HG03565 (cell line): ENCODE results near the gene CDH10.

Experiments used
- ATAC-seq: cut with Tn5 transposase; IDR thresholded peaks from one replicate; pipeline ENCODE4 v1.9.1; 2021; ENCODE audit warnings: mild to moderate bottlenecking, moderate library complexity; ENCODE audit not compliant: unreplicated experiment

The CDH10 gene

DNA sequence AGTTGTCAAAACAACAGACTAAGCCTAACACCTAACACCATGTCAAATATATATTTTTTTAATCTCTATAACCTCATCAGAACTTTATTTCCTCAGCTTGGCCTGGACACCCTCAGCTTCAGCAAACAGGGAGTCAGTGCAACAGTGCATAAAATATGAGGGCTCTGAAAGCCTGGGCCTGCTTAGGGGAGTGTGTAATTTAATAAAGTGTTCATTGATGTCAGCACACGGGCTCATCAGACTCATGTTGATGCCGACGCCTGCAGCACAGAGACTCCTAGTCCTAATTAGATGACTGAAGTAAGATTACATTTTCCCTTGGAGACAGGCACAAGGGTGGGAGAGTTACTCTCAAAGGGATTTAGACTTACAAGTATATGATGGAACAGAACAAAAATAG lies 37.8 kb downstream of the CDH10 start:
- ATAC-seq, result no peak

- no peak for ATAC-seq
Measured at GRCh38 chr5:24602188-24602587, 42.6 kb downstream of the CDH10 start.

DNA sequence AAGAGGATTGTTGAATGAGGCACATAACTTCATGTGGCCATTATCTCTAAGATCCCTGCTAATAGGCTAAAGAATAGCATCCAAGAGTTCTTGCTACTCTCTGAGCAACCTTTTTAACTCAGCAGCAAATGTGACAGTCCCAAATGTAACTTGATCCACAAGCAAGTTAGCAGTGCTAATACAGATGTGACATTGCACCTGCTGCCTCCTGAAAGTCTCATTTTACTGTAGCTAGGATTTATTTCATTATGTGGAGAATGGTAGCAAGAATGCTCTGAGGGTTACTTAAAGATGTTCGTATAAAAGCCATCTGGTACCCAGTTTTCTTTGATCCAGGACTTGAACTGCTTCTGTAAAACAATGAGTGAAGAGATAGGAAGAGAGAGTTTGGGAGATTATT lies 45.8 kb downstream of the CDH10 start:
- no peak for ATAC-seq

- no peak for ATAC-seq
Measured at GRCh38 chr5:24595329-24595728, 49.4 kb downstream of the CDH10 start.

- ATAC-seq, result no peak
Measured at GRCh38 chr5:24591426-24591825, 53.4 kb downstream of the CDH10 start.

DNA sequence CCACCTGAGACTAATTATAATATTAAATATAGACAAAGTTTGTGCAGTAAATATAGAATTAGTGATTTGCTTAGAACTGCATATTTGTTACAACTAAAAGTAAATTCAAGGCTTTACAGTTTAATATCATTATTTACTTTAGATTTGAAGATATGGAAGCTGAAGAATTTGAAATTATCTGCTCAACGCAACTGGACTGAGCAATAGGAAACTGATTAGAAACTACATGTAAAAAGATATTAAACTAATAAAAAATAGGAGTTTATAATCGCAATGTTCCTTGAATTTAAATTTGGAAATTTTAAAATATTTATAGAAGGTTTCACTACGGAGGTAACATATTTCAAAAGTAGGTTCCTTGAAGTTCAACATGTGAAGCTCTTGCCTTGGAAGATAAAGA lies 55.2 kb downstream of the CDH10 start:
- ATAC-seq, result no peak

DNA sequence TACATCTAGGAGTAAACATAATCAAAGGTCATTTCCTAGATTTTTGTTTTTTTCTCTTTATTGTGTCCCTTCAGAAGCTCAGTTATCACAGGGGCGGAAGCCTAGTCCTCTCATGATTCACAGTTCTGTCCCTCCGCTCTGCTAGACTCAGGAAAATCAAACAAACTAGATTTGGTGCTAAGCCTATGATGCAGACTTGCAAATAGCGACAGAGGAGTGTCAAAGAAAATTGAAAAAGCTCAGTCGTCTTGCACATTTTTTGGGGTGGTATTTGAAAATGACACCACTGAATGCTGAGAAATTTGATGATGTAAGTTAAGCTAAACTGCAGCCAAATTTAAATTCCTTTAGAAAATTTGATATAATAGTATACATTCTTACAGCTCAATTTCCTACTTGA lies 59.0 kb downstream of the CDH10 start:
- no peak for ATAC-seq

GRCh38 chr5:24571302-24571701 lies 73.5 kb downstream of the CDH10 start:
- no peak for ATAC-seq

DNA sequence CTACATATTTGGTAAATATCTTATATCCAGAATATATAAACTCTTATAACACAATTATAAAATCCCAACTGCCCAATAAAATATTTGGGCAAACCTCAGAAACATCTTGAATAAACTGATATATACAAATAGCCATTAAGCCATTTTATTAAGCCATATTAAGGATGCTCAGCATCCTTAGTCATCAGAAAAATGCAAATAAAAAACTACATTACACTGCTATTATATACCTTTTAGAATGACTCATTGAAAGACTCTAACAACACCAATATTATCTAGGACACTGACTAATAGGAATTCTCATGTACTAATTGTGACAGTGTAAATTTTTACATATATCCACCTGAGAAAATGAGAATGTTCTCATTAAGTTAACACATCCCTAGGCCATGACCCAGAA lies 77.8 kb downstream of the CDH10 start:
- ATAC-seq, result no peak

GRCh38 chr5:24555229-24555628 lies 89.5 kb downstream of the CDH10 start:
- no peak for ATAC-seq

- no peak for ATAC-seq
Measured at GRCh38 chr5:24547132-24547531, 97.6 kb downstream of the CDH10 start.

- ATAC-seq, result no peak
Measured at GRCh38 chr5:24539613-24540012, 105.2 kb downstream of the CDH10 start.

DNA sequence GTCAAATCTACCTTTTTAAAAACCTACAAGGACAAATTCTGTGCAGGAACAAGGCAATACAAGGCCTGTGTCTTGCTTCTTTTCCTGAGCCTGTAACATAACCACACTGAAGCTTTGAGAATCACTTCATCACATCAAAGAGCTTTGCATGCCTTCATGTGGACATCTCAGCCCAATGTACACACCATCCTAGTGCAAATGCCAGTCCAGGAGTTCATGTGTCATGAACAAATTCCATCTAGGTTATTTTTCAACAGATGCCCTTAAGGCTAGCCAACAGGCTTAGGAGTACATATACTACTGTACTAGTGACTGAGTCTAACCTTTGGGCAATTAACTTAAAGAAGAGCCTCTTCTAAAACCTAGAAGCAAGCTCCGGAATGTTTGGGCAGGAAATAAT lies 106.4 kb downstream of the CDH10 start:
- no peak for ATAC-seq

- ATAC-seq, result no peak
Measured at GRCh38 chr5:24535646-24536045, 109.1 kb downstream of the CDH10 start.

DNA sequence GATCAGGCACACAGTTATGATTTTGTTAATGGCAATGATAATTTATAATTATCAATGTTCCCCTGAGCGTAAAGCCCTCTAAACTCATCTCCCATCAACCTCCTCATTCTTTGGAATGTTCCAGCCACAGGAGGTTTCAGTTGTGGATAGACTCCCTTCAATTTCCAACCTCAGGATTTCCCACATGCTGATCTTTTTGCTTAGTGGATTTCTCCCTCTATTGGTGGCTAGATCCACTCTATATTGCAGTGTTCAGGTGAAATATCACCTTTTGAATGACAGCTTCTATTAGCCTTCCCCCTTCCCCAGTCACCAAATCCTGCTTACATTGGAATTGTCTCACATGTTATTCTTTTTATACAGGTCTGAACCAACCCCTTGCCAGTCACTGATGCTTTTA lies 113.9 kb downstream of the CDH10 start:
- ATAC-seq, result no peak

- no peak for ATAC-seq
Measured at GRCh38 chr5:24525414-24525813, 119.4 kb downstream of the CDH10 start.

DNA sequence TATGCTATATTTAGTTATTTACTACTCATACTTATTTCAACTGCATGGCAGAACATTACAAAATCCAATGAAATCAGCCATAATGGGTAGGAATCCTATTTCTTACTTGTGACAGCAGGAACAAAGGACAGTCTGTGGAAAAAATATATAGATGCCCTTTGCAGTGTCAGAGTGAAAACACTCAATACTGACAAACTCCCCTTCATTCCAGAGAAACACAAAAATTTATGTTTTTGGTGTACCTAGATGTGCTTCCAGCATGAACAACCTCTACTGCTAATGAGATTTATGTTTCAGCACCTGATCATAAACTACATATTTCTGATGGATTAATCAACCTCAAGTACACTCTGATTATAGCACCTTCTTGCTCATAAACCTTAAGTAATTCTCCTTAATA lies 132.4 kb downstream of the CDH10 start:
- no peak for ATAC-seq

DNA sequence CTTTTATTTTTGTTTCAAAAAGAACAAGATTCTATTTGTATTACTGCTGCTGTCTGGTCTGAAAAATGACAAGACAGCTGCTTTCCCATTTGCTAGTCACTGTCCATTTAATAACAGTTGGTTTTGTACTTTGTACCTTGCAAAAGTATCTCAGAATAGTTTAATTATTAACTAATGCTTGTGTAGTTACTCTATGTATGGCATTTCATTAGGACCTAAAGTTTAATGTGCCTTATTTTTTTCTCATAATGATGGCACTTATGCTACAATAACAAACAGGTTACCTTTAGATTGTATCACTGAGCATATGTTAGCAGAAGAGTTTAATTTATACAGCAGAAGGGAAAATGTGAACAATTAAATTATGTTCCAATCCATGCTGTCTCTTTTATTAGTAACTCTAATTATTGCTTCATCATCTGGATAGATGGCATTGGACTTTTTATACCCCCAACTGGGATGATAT lies 134.2 kb downstream of the CDH10 start:
- no peak for ATAC-seq

- no peak for ATAC-seq
Measured at GRCh38 chr5:24509943-24510342, 134.8 kb downstream of the CDH10 start.

- ATAC-seq, result no peak
Measured at GRCh38 chr5:24505258-24505657, 139.5 kb downstream of the CDH10 start.

DNA sequence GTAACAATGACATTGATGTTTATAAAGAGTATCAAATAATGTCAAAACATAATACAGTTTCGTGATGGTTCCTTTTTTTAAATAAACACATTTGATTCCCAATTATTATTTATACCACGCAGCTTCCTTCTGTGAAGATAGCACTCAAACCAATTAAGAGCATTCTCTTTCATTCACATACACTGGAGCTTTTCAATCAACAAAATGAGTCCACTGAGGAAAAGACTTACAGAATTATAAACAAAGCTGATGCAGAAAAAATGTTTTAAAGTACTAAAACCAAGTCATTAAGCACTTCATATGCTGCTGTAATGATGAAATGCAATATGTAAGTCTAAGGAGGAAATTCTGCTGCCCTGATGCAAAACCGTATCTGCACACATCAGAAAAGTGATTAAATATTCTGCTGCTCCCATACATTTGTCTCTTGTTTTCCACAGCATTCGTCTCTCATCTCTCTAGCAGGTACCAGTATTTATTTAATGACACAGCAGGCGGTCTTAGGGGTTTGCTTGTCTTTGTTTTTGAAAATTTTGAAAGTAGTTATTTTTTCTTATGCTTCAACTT lies 147.1 kb downstream of the CDH10 start:
- no peak for ATAC-seq

DNA sequence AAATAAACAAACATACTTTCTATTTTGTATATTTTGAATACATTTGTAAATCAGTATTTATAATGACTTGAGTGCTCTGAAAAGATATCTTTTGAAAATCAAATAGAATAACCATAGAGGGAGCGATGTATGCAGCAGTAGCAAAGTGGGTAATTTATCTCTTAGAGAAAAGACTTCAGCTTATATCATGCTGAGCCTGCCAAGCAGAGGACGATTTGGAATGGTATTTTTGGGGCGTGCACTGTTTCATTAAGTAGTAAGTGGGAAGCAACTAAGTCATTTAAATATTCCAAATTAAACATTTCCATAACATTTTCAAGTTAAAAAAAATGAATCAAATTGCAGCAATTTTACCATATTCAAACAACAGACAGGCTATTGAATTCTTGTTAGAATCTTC lies 147.6 kb downstream of the CDH10 start:
- no peak for ATAC-seq

GRCh38 chr5:24496268-24496667 lies 148.5 kb downstream of the CDH10 start:
- no peak for ATAC-seq

GRCh38 chr5:24492229-24492628 lies 152.5 kb downstream of the CDH10 start:
- ATAC-seq, result no peak
